Measurements from ENCODE around the gene RELA. TPM values are rescaled to one million over a fixed set of nuclear protein-coding genes. Genes with fewer than 3 reads are reported as not detected.

Gene RELA
- total and polyA plus RNA-seq, 4 experiments from 2014 or later: 36.5 to 173 (median 122) TPM

- peak overlapping the region in 2 of 7 donors; percentile 37 to 72 for H3K27ac Mint-ChIP-seq
- intact Hi-C loops (cut with micrococcal nuclease): loop anchor here (5.0 kb wide), 1 partner anchor 94 kb away; the partner anchor contains the start of gene KAT5
- H3K9me3 ChIP-seq (ENCODE audit: control insufficient read depth in 1 of 2, low read length in 2 of 2): no peaks in the 10 kb centered on the region
- H3K4me1 ChIP-seq (ENCODE audit: insufficient read depth, low read length): peaks cover 14% of the 10 kb centered on the region
- no peak overlapping the region for H3K4me3 ChIP-seq (ENCODE audit: low read length in 2 of 2)
- H3K4me1 Mint-ChIP-seq: peaks cover 15 to 37% (median 22%) of the 10 kb centered on the region in 4 donors
- CTCF ChIA-PET (ENCODE audit: partially characterized antibody): interaction anchor here (0.9 to 1.0 kb wide), 2 partner anchors 69 to 161 kb away, joined by 3 read pairs; no protein-coding TSS in a partner anchor
- H3K36me3 Mint-ChIP-seq: peaks cover 8 to 56% of the 10 kb centered on the region in 2 donors
- no peak for DNase-seq
- H3K4me3 Mint-ChIP-seq: peak overlapping the region in 2 of 8 donors; percentile 32 to 36
- H3K27me3 ChIP-seq (ENCODE audit: insufficient read depth, low read length): no peaks in the 10 kb centered on the region
- POLR2A ChIA-PET (ENCODE audit: partially characterized antibody): interaction anchor here (0.6 to 8.1 kb wide), 2 partner anchors 22 to 1224 kb away, joined by 3 to 113 read pairs; partner anchors contain the start of gene SIPA1
- no peaks in the 10 kb centered on the region for H3K27me3 Mint-ChIP-seq
- peaks cover 53% of the 10 kb centered on the region for H3K36me3 ChIP-seq (ENCODE audit: insufficient read depth, low read length)
- H3K27ac ChIP-seq (ENCODE audit: low read depth, low read length): no peak overlapping the region
- H3K9me3 Mint-ChIP-seq: no peaks in the 10 kb centered on the region
Observed at GRCh38 chr11:65618763-65619162, 44.0 kb downstream of the RELA start.

- Histone ChIP-seq H3K27me3 (ENCODE audit: insufficient read depth, low read length) (no peaks in the 10 kb centered on the region), H3K9me3 (ENCODE audit: control insufficient read depth in 1 of 2, low read length in 2 of 2) (no peaks in the 10 kb centered on the region), H3K4me3 (ENCODE audit: low read length in 2 of 2) (no peak overlapping the region), H3K4me1 (ENCODE audit: insufficient read depth, low read length) (peaks cover 18% of the 10 kb centered on the region), H3K27ac (ENCODE audit: low read depth, low read length) (peak overlapping the region; percentile 1), H3K36me3 (ENCODE audit: insufficient read depth, low read length) (peaks cover 49% of the 10 kb centered on the region)
- Mint-ChIP-seq H3K4me3 (peak overlapping the region in 3 of 8 donors; percentile 34 to 52 (median 50)), H3K4me1 (peaks cover 15 to 40% (median 25%) of the 10 kb centered on the region in 4 donors), H3K27ac (no peak overlapping the region), H3K36me3 (peaks cover 8 to 52% of the 10 kb centered on the region in 2 donors), H3K27me3 (no peaks in the 10 kb centered on the region), H3K9me3 (no peaks in the 10 kb centered on the region)
- ChIA-PET CTCF (ENCODE audit: partially characterized antibody) (interaction anchor here (1.0 to 1.3 kb wide), 2 partner anchors 30 to 162 kb away, joined by 3 read pairs; no protein-coding TSS in a partner anchor), POLR2A (ENCODE audit: partially characterized antibody) (interaction anchor here (0.6 to 8.1 kb wide), 4 partner anchors 8 to 1224 kb away, joined by 3 to 113 read pairs (median 54); partner anchors contain the start of gene SIPA1)
- DNase-seq: no peak
- intact Hi-C loops (cut with micrococcal nuclease): loop anchor here (5.0 kb wide), 1 partner anchor 94 kb away; the partner anchor contains the start of gene KAT5
Observed at GRCh38 chr11:65617990-65618751, 44.5 kb downstream of the RELA start.

DNA sequence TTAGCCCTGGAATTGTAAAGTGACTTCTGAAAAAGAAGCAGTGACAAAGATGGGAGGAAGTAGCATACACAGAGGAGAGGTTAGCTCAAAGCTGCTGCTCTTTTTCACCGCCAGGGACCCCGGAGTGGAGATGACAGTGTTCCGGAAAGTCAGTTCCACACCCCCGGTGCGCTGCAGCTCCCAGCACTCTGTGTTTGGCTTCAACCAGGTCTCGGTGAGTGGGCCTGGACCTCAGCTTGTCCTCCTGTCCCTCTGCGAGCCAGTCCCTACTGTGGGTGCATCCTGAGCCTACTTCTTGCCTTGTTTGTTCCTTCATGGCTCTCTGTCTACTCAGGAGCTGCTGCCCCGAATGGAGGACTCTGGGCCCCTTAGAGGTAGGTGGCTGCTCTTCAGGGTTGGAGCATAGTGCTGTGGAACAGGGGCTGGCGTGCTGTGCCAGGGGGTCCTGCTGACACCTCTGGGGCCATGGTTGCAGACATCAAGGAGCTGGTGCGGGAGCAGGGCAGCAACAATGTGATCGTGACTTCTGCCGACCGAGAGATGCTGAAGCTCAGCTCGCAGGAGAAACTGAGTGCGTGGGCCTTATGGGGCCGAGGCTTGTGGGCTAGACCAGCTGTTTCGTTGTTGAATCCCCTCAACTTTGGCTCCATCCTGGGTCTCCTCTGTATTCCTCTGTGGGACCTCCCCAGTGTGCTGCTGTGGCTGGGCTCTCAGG is 45.4 kb downstream of the RELA start:
- H3K36me3 ChIP-seq (ENCODE audit: insufficient read depth, low read length): peaks cover 49% of the 10 kb centered on the region

GRCh38 chr11:65616575-65617001 is 46.1 kb downstream of the RELA start:
- intact Hi-C loops (cut with micrococcal nuclease): loop anchor here (5.0 kb wide), 1 partner anchor 96 kb away; the partner anchor contains the start of gene KAT5
- no peaks in the 10 kb centered on the region for H3K9me3 ChIP-seq (ENCODE audit: control insufficient read depth in 1 of 2, low read length in 2 of 2)
- H3K27ac Mint-ChIP-seq: peak overlapping the region; percentile 79 to 98 (median 94)
- peak in 1 of 5 donors; percentile 62 for DNase-seq
- peak overlapping the region; percentile 44 to 57 for H3K4me3 ChIP-seq (ENCODE audit: low read length in 2 of 2)
- H3K4me3 Mint-ChIP-seq: peak overlapping the region; percentile 92 to 97 (median 95)
- H3K36me3 ChIP-seq (ENCODE audit: insufficient read depth, low read length): peaks cover 45% of the 10 kb centered on the region
- no peaks in the 10 kb centered on the region for H3K27me3 Mint-ChIP-seq
- H3K4me1 Mint-ChIP-seq: peaks cover 19 to 49% (median 37%) of the 10 kb centered on the region in 4 donors
- peaks cover 34% of the 10 kb centered on the region for H3K4me1 ChIP-seq (ENCODE audit: insufficient read depth, low read length)
- H3K27ac ChIP-seq (ENCODE audit: low read depth, low read length): peak overlapping the region; percentile 96
- ChIA-PET POLR2A (ENCODE audit: partially characterized antibody) (interaction anchor here (0.6 to 8.1 kb wide), 12 partner anchors 8 to 242 kb away, joined by 3 to 113 read pairs (median 18); partner anchors contain the start of genes CFL1, KAT5, MUS81 and NEAT1), CTCF (ENCODE audit: partially characterized antibody) (interaction anchor here (1.2 to 2.0 kb wide), 3 partner anchors 9 to 95 kb away, joined by 3 to 9 read pairs (median 4); partner anchors contain the start of gene KAT5)
- no peaks in the 10 kb centered on the region for H3K27me3 ChIP-seq (ENCODE audit: insufficient read depth, low read length)
- peaks cover 14 to 43% of the 10 kb centered on the region in 2 donors for H3K36me3 Mint-ChIP-seq
- H3K9me3 Mint-ChIP-seq: no peaks in the 10 kb centered on the region

More for the DNA sequence above, 45.4 kb downstream of the RELA start:
- Mint-ChIP-seq H3K4me1 (peaks cover 15 to 46% (median 31%) of the 10 kb centered on the region in 4 donors), H3K9me3 (no peaks in the 10 kb centered on the region), H3K4me3 (peak overlapping the region; percentile 92 to 97 (median 95)), H3K27ac (peak overlapping the region; percentile 79 to 98 (median 94)), H3K36me3 (peaks cover 10 to 47% of the 10 kb centered on the region in 2 donors), H3K27me3 (no peaks in the 10 kb centered on the region)
- intact Hi-C loops (cut with micrococcal nuclease): loop anchor here (5.0 kb wide), 1 partner anchor 95 kb away; the partner anchor contains the start of gene KAT5
- Histone ChIP-seq H3K4me1 (ENCODE audit: insufficient read depth, low read length) (peaks cover 27% of the 10 kb centered on the region), H3K4me3 (ENCODE audit: low read length in 2 of 2) (peak overlapping the region; percentile 44 to 57), H3K9me3 (ENCODE audit: control insufficient read depth in 1 of 2, low read length in 2 of 2) (no peaks in the 10 kb centered on the region), H3K27me3 (ENCODE audit: insufficient read depth, low read length) (no peaks in the 10 kb centered on the region), H3K27ac (ENCODE audit: low read depth, low read length) (peak overlapping the region; percentile 96)
- DNase-seq: no peak
- ChIA-PET POLR2A (ENCODE audit: partially characterized antibody) (interaction anchor here (0.6 to 8.1 kb wide), 9 partner anchors 8 to 242 kb away, joined by 3 to 113 read pairs (median 10); partner anchors contain the start of genes CFL1, KAT5, MUS81 and RELA), CTCF (ENCODE audit: partially characterized antibody) (interaction anchor here (1.2 to 1.3 kb wide), 2 partner anchors 9 to 29 kb away, joined by 3 to 4 read pairs; no protein-coding TSS in a partner anchor)

DNA sequence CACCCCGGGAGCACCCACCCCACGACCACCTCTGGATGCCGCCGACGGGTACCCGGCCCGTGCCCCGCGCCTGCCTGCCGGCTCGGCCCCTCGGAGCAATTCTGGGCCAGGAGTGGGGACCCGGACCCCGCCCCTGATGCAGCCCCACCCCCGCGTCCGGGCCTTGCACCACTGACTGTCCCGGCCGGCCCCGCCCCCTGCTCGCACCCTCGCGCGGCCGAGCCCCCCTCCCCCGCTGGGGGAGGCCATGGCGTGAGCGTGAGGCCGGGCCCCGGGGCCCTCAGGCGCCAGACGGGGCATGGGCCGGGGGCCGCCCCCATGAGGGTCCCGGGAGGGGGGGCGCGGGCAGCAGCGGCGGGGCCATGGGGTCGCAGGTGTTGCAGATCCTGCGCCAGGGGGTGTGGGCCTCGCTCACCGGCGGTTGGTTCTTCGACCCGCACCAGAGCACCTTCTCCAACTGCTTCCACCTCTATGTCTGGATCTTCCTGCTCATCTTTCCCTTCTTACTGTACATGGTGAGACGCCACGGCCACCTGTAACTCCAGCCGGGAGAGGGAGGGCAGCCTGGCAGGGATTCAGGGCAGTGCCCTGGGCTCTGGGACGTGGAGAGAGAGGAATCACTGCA is 46.7 kb downstream of the RELA start:
- peak overlapping the region; percentile 96 for H3K27ac ChIP-seq (ENCODE audit: low read depth, low read length)
- H3K9me3 Mint-ChIP-seq: no peaks in the 10 kb centered on the region
- H3K27me3 Mint-ChIP-seq: no peaks in the 10 kb centered on the region
- H3K4me3 Mint-ChIP-seq: peak overlapping the region; percentile 95 to 99 (median 96)
- peaks cover 39% of the 10 kb centered on the region for H3K4me1 ChIP-seq (ENCODE audit: insufficient read depth, low read length)
- ChIA-PET CTCF (ENCODE audit: partially characterized antibody) (interaction anchor here (0.8 to 2.3 kb wide), 7 partner anchors 10 to 96 kb away, joined by 3 to 14 read pairs (median 6); partner anchors contain the start of genes FAM89B and KAT5), POLR2A (ENCODE audit: partially characterized antibody) (interaction anchor here (0.7 to 8.1 kb wide), 38 partner anchors 9 to 1821 kb away, joined by 3 to 113 read pairs (median 10); partner anchors contain the start of genes BANF1, CCDC85B, CFL1 and DPF2)
- peaks cover 14 to 40% of the 10 kb centered on the region in 2 donors for H3K36me3 Mint-ChIP-seq
- peak overlapping the region; percentile 47 to 57 for H3K4me3 ChIP-seq (ENCODE audit: low read length in 2 of 2)
- intact Hi-C loops (cut with micrococcal nuclease): loop anchor here (1.0 to 5.0 kb wide), 12 partner anchors 22 to 499 kb away; partner anchors contain the start of genes BANF1, CFL1, EIF1AD and KAT5
- peaks cover 40% of the 10 kb centered on the region for H3K36me3 ChIP-seq (ENCODE audit: insufficient read depth, low read length)
- H3K9me3 ChIP-seq (ENCODE audit: control insufficient read depth in 1 of 2, low read length in 2 of 2): no peaks in the 10 kb centered on the region
- H3K4me1 Mint-ChIP-seq: peaks cover 20 to 52% (median 41%) of the 10 kb centered on the region in 4 donors
- H3K27ac Mint-ChIP-seq: peak overlapping the region; percentile 90 to 100 (median 99)
- no peak for DNase-seq
- H3K27me3 ChIP-seq (ENCODE audit: insufficient read depth, low read length): no peaks in the 10 kb centered on the region

Data from CD4-positive, alpha-beta memory T cell (primary cell).